KMS-11 (cell line): ENCODE results near the gene STK25.

Experiments
- H2AFZ ChIP-seq: fragments of 200-600 bp; sonication (generic); 2 replicates; pipeline ENCODE4 v1.6.1; 2016; ENCODE audit warnings: antibody characterized with exemption, mixed run types, low read depth
- H3K27ac ChIP-seq: fragments of 200-600 bp; sonication (generic); 2 replicates; pipeline ENCODE4 v1.6.1; 2016; ENCODE audit warnings: mild to moderate bottlenecking, mixed run types
- H3K27me3 ChIP-seq: fragments of 200-600 bp; sonication (generic); 2 replicates; pipeline ENCODE4 v1.6.1; 2017; ENCODE audit warnings: mild to moderate bottlenecking, low read depth, mixed run types, moderate library complexity; ENCODE audit not compliant: insufficient read depth
- H3K36me3 ChIP-seq: fragments of 200-600 bp; sonication (generic); 2 replicates; pipeline ENCODE4 v1.6.1; 2017; ENCODE audit warnings: mild to moderate bottlenecking, mixed run types; ENCODE audit not compliant: insufficient read depth
- H3K4me1 ChIP-seq: fragments of 200-600 bp; sonication (generic); 2 replicates; pipeline ENCODE4 v1.6.1; 2016; ENCODE audit warnings: mild to moderate bottlenecking, low read depth, mixed run types; ENCODE audit not compliant: poor library complexity, severe bottlenecking
- H3K4me2 ChIP-seq: fragments of 200-600 bp; sonication (generic); 2 replicates; pipeline ENCODE4 v1.7.0; 2016; ENCODE audit warnings: mild to moderate bottlenecking, mixed run types
- H3K4me3 ChIP-seq: fragments of 200-600 bp; sonication (generic); IDR thresholded peaks from 2 replicates; pipeline ENCODE4 v1.6.1; 2017; ENCODE audit warnings: low read depth, low read length, mixed read lengths; ENCODE audit not compliant: insufficient read depth
- H3K79me2 ChIP-seq: fragments of 200-600 bp; sonication (generic); 2 replicates; pipeline ENCODE4 v1.6.1; 2016; ENCODE audit warnings: low read depth, mixed run types; ENCODE audit not compliant: insufficient read depth
- H3K9ac ChIP-seq: fragments of 200-600 bp; sonication (generic); 2 replicates; pipeline ENCODE4 v1.6.1; 2016; ENCODE audit warnings: mild to moderate bottlenecking, mixed run types
- H4K20me1 ChIP-seq: fragments of 200-600 bp; sonication (generic); 2 replicates; pipeline ENCODE4 v1.6.1; 2016; ENCODE audit warnings: mild to moderate bottlenecking, mixed run types; ENCODE audit not compliant: insufficient read depth
- CTCF ChIP-seq: fragments of 200-600 bp; sonication (generic); conservative IDR thresholded peaks from 2 replicates; pipeline ENCODE4 v1.6.1; 2017; ENCODE audit warnings: low read depth, mild to moderate bottlenecking, antibody characterized with exemption, low read length, moderate library complexity, mixed read lengths

STK25 gene

GRCh38 chr2:241514553-241514952, 6.2 kb upstream of the STK25 start:
- Histone ChIP-seq H3K9ac (no peak overlapping the region), H3K27ac (no peak overlapping the region), H3K79me2 (no peaks in the 10 kb centered on the region), H3K4me1 (peaks cover 31% of the 10 kb centered on the region), H3K36me3 (no peaks in the 10 kb centered on the region), H4K20me1 (no peaks in the 10 kb centered on the region), H3K27me3 (peaks cover 14% of the 10 kb centered on the region; the same call in 1 of the 2 replicates), H2AFZ (no peak overlapping the region), H3K4me3 (no peak overlapping the region), H3K4me2 (peak overlapping the region; percentile 26; the same call in 1 of the 2 replicates)
- TF ChIP-seq CTCF, result no peak

GRCh38 chr2:241511091-241511741, 2.8 kb upstream of the STK25 start:
- peaks cover 25% of the 10 kb centered on the region for H3K4me1 ChIP-seq

GRCh38 chr2:241509155-241509784, 886 bp upstream of the STK25 start:
- Histone ChIP-seq H3K79me2 (peaks cover 12% of the 10 kb centered on the region; the same call in 1 of the 2 replicates), H3K4me2 (peak overlapping the region; percentile 68), H4K20me1 (no peaks in the 10 kb centered on the region), H2AFZ (peak overlapping the region; percentile 81), H3K4me1 (peaks cover 6% of the 10 kb centered on the region), H3K4me3 (no peak overlapping the region), H3K27ac (peak overlapping the region; percentile 25; the same call in 1 of the 2 replicates), H3K27me3 (peaks cover 11% of the 10 kb centered on the region; the same call in 1 of the 2 replicates), H3K9ac (peak overlapping the region; percentile 75; the same call in 1 of the 2 replicates), H3K36me3 (no peaks in the 10 kb centered on the region)
- no peak for TF ChIP-seq CTCF

More at GRCh38 chr2:241511091-241511741, 2.8 kb upstream of the STK25 start:
- Histone ChIP-seq H4K20me1 (no peaks in the 10 kb centered on the region), H3K4me2 (no peak overlapping the region), H3K79me2 (peaks cover 12% of the 10 kb centered on the region; the same call in 1 of the 2 replicates), H3K27me3 (peaks cover 14% of the 10 kb centered on the region; the same call in 1 of the 2 replicates), H2AFZ (no peak overlapping the region), H3K4me3 (no peak overlapping the region), H3K36me3 (no peaks in the 10 kb centered on the region), H3K9ac (no peak overlapping the region), H3K27ac (no peak overlapping the region)
- TF ChIP-seq CTCF, result no peak

- Histone ChIP-seq H3K27ac (no peak overlapping the region), H3K36me3 (no peaks in the 10 kb centered on the region), H2AFZ (no peak overlapping the region; the same call in 1 of the 2 replicates), H3K4me3 (peak overlapping the region; percentile 59), H3K4me2 (peak overlapping the region; percentile 71), H3K79me2 (peaks cover 12% of the 10 kb centered on the region; the same call in 1 of the 2 replicates), H3K9ac (peak overlapping the region; percentile 75; the same call in 1 of the 2 replicates), H3K27me3 (0 out of 2 replicates have a peak, but pooled peaks cover 9% of the 10 kb centered on the region), H4K20me1 (no peaks in the 10 kb centered on the region), H3K4me1 (peaks cover 5% of the 10 kb centered on the region)
- no peak for TF ChIP-seq CTCF
Measured at GRCh38 chr2:241507430-241508239, 749 bp downstream of the STK25 start.
